Loucy (cell line): ENCODE data around the gene FMN1.
A peak's percentile ranks its signal among the peaks of the same experiment; 100 is the strongest.

ENCODE experiments used
- H2AFZ ChIP-seq: fragments of 200-600 bp; sonication (generic); 2 replicates; pipeline ENCODE4 v1.6.0; 2016; ENCODE audit warnings: antibody characterized with exemption, mild to moderate bottlenecking, low read length, moderate library complexity
- H3F3A ChIP-seq: fragments of 200-600 bp; 2 replicates; pipeline ENCODE4 v1.6.0; 2016; ENCODE audit warnings: antibody characterized with exemption, low read depth, mild to moderate bottlenecking
- H3K27me3 ChIP-seq: fragments of 200-600 bp; sonication (generic); 2 replicates; pipeline ENCODE4 v1.6.1; 2014; ENCODE audit warnings: low read length, mild to moderate bottlenecking; ENCODE audit not compliant: insufficient read depth, poor library complexity, severe bottlenecking
- H3K36me3 ChIP-seq: fragments of 200-600 bp; sonication (generic); 2 replicates; pipeline ENCODE4 v1.6.1; 2016; ENCODE audit warnings: low read length; ENCODE audit not compliant: insufficient read depth
- H3K4me1 ChIP-seq: fragments of 200-600 bp; sonication (generic); 2 replicates; pipeline ENCODE4 v1.5.1; 2014; ENCODE audit warnings: low read length, mild to moderate bottlenecking; ENCODE audit not compliant: insufficient read depth, poor library complexity, severe bottlenecking
- H3K4me2 ChIP-seq: fragments of 200-600 bp; sonication (generic); 2 replicates; pipeline ENCODE4 v1.6.0; 2014; ENCODE audit warnings: antibody characterized with exemption, low read length, low read depth, mild to moderate bottlenecking; ENCODE audit not compliant: poor library complexity, severe bottlenecking
- H3K4me3 ChIP-seq: fragments of 200-600 bp; sonication (generic); 2 replicates; pipeline ENCODE4 v1.5.1; 2014; ENCODE audit warnings: low read length, mild to moderate bottlenecking, mixed read lengths; ENCODE audit not compliant: poor library complexity, severe bottlenecking
- H3K79me2 ChIP-seq: fragments of 200-600 bp; sonication (generic); 2 replicates; pipeline ENCODE4 v1.6.1; 2014; ENCODE audit warnings: low read length; ENCODE audit not compliant: insufficient read depth
- H3K9ac ChIP-seq: fragments of 200-600 bp; sonication (generic); 2 replicates; pipeline ENCODE4 v1.6.0; 2014; ENCODE audit warnings: mild to moderate bottlenecking, low read depth, low read length, moderate library complexity; ENCODE audit not compliant: poor library complexity, severe bottlenecking
- H3K9me2 ChIP-seq: fragments of 200-600 bp; sonication (generic); replicated peaks from 2 replicates; pipeline ENCODE4 v1.6.1; 2016; ENCODE audit warnings: low read depth, low read length, mixed read lengths
- H3K9me3 ChIP-seq: fragments of 200-600 bp; sonication (generic); 2 replicates; pipeline ENCODE4 v1.6.1; 2014; ENCODE audit warnings: mild to moderate bottlenecking, antibody characterized with exemption, low read length, low read depth; ENCODE audit not compliant: insufficient read depth
- H4K20me1 ChIP-seq: fragments of 200-600 bp; sonication (generic); 2 replicates; pipeline ENCODE4 v1.6.0; 2014; ENCODE audit warnings: antibody characterized with exemption, low read length, mild to moderate bottlenecking; ENCODE audit not compliant: insufficient read depth, poor library complexity, severe bottlenecking
- CTCF ChIP-seq: fragments of 200-600 bp; sonication (generic); conservative IDR thresholded peaks from 2 replicates; pipeline ENCODE4 v1.5.1; 2014; ENCODE audit warnings: mild to moderate bottlenecking, antibody characterized with exemption, low read length
- EZH2phosphoT487 ChIP-seq: fragments of 200-600 bp; IDR thresholded peaks from 2 replicates; pipeline ENCODE4 v1.6.1; 2018; ENCODE audit warnings: antibody characterized with exemption, mild to moderate bottlenecking, moderate library complexity, borderline replicate concordance

The FMN1 gene

DNA sequence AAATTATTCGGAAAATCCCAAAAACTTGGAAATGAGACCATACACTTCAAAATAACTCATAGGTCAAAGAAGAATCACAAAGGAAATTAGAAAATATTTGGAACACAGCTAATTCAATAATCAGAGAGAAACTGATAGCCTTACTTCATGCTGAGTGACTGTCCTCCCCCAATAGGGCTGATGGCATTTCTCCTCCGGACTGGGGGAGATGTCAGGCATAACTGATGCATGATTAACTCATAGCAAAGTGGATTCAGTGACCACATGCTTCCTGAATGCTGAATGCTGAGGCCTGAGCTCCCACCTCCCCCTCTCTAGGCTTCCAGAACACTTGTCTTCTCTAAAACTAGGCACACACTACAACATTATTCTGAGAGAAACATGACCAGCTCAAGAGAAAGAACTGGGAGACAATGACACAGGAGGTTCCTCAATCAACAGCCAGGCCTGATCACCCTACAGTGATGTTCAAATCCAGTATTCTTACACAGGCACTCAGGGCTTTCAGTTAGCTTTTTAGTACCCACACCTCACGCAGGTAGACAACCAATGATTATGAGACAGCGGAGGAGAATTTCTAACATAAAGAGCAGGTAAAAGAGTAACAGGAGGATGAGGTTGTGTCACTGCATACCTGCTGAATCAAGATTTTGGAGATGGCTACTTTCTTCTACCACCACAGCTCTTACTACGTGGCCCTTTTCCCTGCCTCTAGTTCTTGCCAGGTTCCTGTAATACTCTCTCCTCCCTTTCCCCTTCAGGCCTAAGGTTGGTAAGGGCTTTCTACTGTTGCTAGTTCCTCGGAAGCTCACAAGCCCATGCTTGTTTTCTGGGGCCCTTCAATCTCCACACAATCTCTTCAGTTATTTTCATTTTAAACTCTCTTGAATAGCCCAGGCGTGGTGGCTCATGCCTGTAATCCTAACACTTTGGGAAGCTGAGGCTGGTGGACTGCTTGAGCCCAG lies 96.1 kb downstream of the FMN1 start:
- peak overlapping the region; percentile 81 for H2AFZ ChIP-seq
- peak overlapping the region; percentile 1 for H3K4me3 ChIP-seq
- peak overlapping the region; percentile 36 for H3K9ac ChIP-seq
- no peaks in the 10 kb centered on the region for H3F3A ChIP-seq
- TF ChIP-seq CTCF (no peak), EZH2phosphoT487 (no peak)
- H3K9me3 ChIP-seq: no peaks in the 10 kb centered on the region
- no peaks in the 10 kb centered on the region for H3K27me3 ChIP-seq
- no peaks in the 10 kb centered on the region for H4K20me1 ChIP-seq
- H3K4me2 ChIP-seq: peak overlapping the region; percentile 37
- H3K9me2 ChIP-seq: no peaks in the 10 kb centered on the region
- H3K36me3 ChIP-seq: no peaks in the 10 kb centered on the region
- peaks cover 34% of the 10 kb centered on the region for H3K4me1 ChIP-seq
- no peaks in the 10 kb centered on the region for H3K79me2 ChIP-seq

DNA sequence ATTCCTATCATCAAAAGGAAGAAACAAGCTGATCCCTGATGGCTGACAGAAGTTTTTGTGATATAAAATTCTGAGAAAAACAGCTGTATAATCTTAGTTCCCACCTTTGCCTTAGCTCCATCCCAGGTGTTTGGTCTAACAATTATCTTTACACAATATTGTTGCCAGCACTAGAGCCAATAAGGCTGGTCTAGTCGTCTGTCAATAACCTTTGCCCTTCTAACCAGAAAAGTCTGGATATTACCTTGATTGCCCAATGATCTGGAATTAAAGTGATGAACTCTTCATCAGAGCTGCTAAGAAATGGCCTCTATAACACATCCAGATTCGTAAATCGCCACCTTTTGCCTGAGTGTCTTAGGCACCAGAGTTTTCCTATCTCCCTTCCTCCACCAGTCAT lies 98.4 kb downstream of the FMN1 start:
- Histone ChIP-seq H3K4me2 (no peak overlapping the region), H3K4me1 (peaks cover 43% of the 10 kb centered on the region), H3K36me3 (no peaks in the 10 kb centered on the region), H3K79me2 (no peaks in the 10 kb centered on the region), H3K9me2 (no peaks in the 10 kb centered on the region), H2AFZ (no peak overlapping the region), H3K27me3 (no peaks in the 10 kb centered on the region), H3K9ac (no peak overlapping the region), H3K4me3 (no peak overlapping the region), H3K9me3 (no peaks in the 10 kb centered on the region), H4K20me1 (no peaks in the 10 kb centered on the region), H3F3A (no peaks in the 10 kb centered on the region)
- TF ChIP-seq EZH2phosphoT487 (no peak), CTCF (no peak)

DNA sequence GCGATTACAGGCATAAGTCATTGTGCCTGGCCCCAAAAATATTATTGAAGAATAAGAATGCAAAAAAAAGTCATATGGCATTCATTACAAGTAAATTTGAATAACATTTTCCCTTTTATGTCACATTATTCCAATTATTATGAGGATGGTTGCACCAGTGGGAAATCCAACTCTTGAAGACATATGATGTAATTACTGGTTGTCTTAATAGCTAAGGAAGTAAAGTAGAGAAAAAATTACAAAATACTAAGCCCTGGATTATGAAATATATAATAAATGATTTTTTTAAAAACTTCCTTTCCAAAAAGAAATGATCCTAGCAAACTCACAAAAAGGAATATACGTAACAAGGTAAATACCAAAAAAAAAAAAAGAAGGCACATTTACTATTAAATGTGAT lies 98.9 kb downstream of the FMN1 start:
- no peaks in the 10 kb centered on the region for H3F3A ChIP-seq
- no peaks in the 10 kb centered on the region for H3K79me2 ChIP-seq
- H3K9ac ChIP-seq: no peak overlapping the region
- no peak overlapping the region for H3K4me2 ChIP-seq
- H4K20me1 ChIP-seq: no peaks in the 10 kb centered on the region
- H3K4me1 ChIP-seq: peaks cover 45% of the 10 kb centered on the region
- no peak overlapping the region for H3K4me3 ChIP-seq
- TF ChIP-seq CTCF: no peak
- no peak for TF ChIP-seq EZH2phosphoT487
- H3K9me2 ChIP-seq: no peaks in the 10 kb centered on the region
- H2AFZ ChIP-seq: no peak overlapping the region
- H3K27me3 ChIP-seq: no peaks in the 10 kb centered on the region
- H3K36me3 ChIP-seq: no peaks in the 10 kb centered on the region
- H3K9me3 ChIP-seq: no peaks in the 10 kb centered on the region
